SKM-1 (cell line): ENCODE measurements around the gene BMPR1B.

Source experiments
- DNase-seq: peaks from one replicate; lab custom pipeline; 2025; ENCODE audit not compliant: unreplicated experiment; lab: John Stamatoyannopoulos, UW

Gene BMPR1B

GRCh38 chr4:94947681-94948108 is 189.9 kb downstream of the BMPR1B start:
- no peak for DNase-seq

GRCh38 chr4:94954251-94954650 is 196.5 kb downstream of the BMPR1B start:
- no peak for DNase-seq

DNA sequence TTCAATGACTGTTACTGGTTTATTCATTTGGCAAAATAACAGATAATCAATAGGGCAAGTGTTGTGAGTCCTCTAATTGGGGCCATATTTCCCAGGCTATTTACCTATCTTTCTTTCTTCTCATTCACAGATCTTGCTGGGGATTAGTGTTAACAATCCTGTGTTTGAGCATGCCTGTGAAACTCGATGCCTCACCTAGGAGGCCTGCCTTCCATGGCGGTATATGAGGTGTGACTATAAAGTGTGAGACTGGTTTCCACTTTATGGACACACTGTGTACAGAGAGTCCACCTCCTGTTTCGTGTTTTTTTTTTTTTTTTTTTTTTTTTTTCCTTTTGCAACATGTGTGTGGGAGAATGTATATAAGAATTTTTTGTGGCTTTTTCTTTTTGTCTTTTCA is 199.3 kb downstream of the BMPR1B start:
- DNase-seq: no peak

DNA sequence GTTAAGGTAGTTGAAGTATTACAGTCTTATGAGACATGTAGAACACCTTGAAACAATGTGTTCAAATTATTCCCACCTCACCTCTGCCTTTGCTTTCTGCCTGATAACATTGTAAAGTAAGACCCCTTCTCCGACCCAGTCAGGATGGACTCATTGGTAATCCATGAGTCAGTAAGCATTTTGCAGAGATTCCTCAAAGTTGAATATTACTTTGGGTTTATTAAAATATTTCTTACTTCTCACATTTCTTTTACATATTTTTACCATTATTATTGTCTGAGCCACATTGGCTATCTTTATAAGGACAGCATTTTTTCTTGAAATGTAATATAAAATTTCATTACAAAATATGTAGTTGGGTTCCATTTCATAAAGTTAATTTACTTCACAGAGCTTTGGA is 201.6 kb downstream of the BMPR1B start:
- no peak for DNase-seq

- no peak for DNase-seq
Observed at GRCh38 chr4:94960708-94961107, 203.0 kb downstream of the BMPR1B start.

DNA sequence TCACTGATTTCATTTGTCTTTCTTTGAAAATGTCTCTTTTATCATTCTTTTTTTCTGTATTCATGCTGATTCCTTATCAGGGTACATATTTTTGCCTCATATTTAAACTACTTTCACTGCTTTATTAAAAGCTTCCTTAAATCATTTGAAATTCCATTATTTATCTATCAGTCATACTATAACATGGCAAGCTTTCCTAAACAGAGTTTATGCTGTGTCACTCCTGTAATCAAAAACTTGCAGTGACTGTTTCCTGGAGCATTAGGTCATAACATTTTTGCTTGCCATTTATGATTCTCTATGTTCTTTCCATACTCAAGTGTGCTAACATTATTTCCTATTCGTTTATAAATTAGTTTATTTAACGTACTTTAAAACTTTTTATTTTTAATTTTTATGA is 203.7 kb downstream of the BMPR1B start:
- DNase-seq: no peak

DNA sequence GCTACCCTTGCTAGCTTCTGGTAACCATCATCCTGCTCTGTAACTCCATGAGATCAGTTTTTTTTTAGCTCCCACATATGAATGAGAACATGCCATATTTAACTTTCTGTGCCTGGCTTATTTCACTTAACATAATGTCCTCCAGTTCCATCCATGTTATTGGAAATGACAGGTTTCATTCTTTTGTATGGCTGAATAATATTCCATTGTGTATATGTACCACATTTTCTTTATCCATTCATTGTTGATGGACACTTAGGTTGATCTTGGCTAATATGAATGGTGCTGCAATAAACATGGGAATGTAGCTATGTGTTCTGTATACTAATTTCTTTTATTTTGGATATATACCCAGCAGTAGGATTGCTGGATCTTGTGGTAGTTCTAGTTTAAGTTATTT is 204.7 kb downstream of the BMPR1B start:
- DNase-seq: no peak

DNA sequence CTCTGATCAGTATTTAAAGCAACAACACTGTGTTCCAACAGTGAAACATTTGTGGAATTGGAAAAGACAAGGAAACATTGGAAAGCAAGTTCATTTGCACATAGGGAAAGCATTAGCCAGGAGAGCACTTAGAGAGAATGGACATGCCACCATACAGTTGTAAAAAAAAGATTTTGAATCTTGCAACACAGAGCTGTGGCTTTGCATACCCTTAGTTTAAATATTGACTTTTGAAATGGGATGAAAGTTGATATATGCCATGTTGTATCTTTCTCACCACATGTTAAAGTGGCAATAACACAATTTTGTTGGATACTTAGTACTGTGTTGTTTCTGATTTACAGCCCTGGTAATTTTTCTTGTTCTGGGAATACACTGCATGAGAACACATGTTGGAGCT is 208.1 kb downstream of the BMPR1B start:
- DNase-seq: no peak

DNA sequence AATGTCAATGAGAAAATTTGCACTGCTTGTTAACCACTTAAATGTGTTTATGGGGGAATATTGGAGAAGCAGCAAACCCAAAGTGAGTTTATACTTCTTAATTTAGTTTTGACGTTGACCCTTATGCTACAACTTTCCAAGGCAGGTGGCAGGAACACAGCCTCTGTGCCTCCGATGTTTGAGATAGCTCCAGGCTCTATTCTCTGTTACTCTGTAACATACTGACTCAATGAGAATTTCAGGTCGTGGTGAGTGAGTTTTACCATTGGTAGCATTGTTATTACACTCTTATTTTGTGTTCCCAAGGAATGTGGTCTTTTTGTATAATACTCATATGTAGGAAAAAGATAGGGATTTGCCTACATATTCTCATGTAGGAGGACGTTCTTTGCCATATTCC is 210.7 kb downstream of the BMPR1B start:
- no peak for DNase-seq

GRCh38 chr4:94970650-94971049 is 212.9 kb downstream of the BMPR1B start:
- DNase-seq: no peak

GRCh38 chr4:94974773-94975172 is 217.0 kb downstream of the BMPR1B start:
- DNase-seq: no peak

GRCh38 chr4:94976371-94977011 is 218.7 kb downstream of the BMPR1B start:
- DNase-seq: no peak

GRCh38 chr4:94978904-94979303 is 221.1 kb downstream of the BMPR1B start:
- DNase-seq: no peak

- no peak for DNase-seq
Observed at GRCh38 chr4:94979621-94980020, 221.9 kb downstream of the BMPR1B start.

- DNase-seq: no peak
Observed at GRCh38 chr4:94995684-94996394, 238.1 kb downstream of the BMPR1B start.

DNA sequence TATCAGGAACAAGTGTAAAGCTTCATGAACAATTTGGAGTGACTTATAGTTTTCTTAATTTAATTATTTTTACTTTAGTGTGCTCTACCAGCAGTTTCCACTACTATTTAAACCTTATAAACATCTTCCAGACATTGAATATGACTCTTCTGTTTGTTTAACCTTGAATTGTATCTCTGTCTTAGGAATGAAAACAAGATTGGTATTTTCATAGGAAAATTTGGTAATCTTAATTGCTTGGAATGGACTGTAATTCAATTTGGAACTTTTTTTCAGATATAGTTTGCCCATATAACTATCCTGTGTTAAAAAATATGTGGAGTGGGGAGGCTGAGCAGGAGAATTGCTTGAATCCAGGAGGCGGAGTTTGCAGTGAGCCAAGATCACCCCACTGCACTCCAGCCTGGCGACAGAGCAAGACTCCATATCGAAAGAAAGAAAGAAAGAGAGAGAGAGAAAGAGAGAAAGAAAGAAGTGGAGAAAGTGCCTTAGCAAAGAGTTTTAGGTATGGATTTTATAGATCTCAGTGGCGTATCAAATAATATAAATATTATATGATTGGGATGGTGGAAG is 242.4 kb downstream of the BMPR1B start:
- no peak for DNase-seq

- DNase-seq: no peak
Observed at GRCh38 chr4:95004912-95005311, 247.2 kb downstream of the BMPR1B start.

DNA sequence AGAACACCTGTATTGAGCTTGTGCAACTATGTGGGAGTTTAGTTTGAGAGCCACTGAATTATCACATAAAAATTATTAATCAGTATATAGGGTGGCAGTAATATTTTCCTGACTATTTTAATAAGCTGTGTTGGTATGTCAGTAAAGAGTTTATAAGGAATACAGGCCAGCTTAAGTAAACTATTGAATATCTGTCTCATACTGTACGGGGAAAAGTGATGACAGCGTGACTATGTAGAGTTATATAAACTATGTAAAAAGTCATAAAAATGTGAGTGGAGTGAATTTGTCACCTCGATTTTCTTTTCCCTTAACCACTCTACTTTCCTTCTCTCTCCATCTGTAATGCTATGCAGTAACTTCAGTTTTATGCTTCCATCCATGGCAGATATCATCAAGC is 250.2 kb downstream of the BMPR1B start:
- DNase-seq: no peak

DNA sequence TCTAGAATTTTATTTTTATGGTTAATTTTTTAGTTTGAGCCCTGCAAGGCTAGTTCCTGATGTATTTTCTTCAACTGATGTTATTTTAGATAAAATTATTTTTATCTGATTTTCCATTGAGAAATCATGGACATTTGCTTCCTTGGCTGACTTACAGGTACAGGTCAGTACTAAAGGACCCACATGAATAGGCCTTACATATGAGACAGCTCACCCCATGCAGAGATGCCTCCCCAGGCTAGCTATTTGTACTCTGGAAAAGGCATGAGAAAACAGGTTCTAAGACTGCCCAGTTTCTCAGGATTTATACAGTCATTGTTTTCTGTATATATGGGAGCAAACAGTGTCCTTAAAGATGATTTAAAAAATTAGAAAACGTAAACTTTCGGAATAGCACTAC is 255.5 kb downstream of the BMPR1B start:
- DNase-seq: no peak

DNA sequence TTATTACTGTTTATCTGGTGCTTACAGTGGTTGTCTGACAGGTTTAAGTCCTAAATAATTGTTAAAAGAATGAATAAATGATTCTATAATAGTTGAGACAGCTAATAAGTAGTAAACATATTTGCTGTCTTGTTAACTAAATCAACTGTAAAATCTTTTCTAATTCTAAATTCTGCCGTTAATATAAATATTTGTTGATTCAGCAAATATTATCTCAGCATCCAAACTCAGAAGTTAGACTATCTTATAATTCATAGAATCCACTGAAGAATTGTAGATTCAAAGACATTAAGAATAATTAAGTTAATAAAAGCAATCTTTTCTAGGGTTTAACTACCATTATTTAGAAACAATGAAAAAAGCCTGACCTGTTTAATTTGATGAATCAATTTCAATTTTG is 256.3 kb downstream of the BMPR1B start:
- no peak for DNase-seq

- DNase-seq: no peak
Observed at GRCh38 chr4:95017305-95018064, 259.7 kb downstream of the BMPR1B start.

DNA sequence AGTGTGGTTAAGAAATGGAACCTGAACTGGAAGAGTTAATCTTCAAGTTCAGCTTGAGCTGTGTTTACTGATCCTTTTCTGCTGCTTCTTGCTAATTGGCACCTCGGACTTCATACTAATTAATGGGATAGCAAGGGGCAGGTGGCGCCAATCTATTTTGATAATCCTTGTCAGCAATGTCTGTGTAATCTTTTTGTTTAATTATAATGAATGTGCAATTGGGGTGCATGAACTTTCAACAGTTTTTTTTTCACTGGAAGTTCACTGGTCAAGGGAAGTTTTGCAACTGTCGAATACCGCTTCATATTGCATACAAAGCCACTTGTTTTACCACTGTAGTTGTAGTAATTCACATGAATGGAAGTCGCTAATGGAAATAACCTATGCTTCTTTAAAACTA is 261.0 kb downstream of the BMPR1B start:
- no peak for DNase-seq
